Natural killer cell (primary cell): ENCODE results near the gene SNAPC1. TPM values are rescaled to one million over a fixed set of nuclear protein-coding genes. Genes with fewer than 3 reads are reported as not detected.

Experiments
- ATAC-seq, 3 donors: fragments of 150-1000 bp in 2 of 3; fragments of 200-7000 bp in 1 of 3; cut with Tn5 transposase; 1 replicate in 1 of 3; 2 replicates in 2 of 3; pipeline ENCODE4 v1.10.0; 2021; ENCODE audit warnings: mild to moderate bottlenecking in 2 of 3, moderate library complexity in 2 of 3
- DNase-seq, 2 donors: peaks; one replicate each; pipeline versions ENCODE4 v3.0.0 to v3.0.0-alpha.2; 2013 to 2021; ENCODE audit warnings: mixed read lengths in 1 of 2
- H3K27ac ChIP-seq: one replicate; pipeline ENCODE4 v1.5.1; 2013; ENCODE audit warnings: mild to moderate bottlenecking, low read length
- H3K27me3 ChIP-seq: one replicate; pipeline ENCODE4 v1.6.1; 2013; ENCODE audit warnings: low read length; ENCODE audit not compliant: control insufficient read depth, insufficient read depth
- H3K36me3 ChIP-seq: one replicate; pipeline ENCODE4 v1.6.1; 2013; ENCODE audit warnings: low read length; ENCODE audit not compliant: control insufficient read depth, insufficient read depth
- H3K4me1 ChIP-seq: one replicate; pipeline ENCODE4 v1.6.1; 2013; ENCODE audit warnings: low read length; ENCODE audit not compliant: control insufficient read depth, insufficient read depth
- H3K4me3 ChIP-seq: one replicate; pipeline ENCODE4 v1.5.1; 2013; ENCODE audit warnings: low read length
- H3K9me3 ChIP-seq: one replicate; pipeline ENCODE4 v1.6.1; 2013; ENCODE audit warnings: low read length; ENCODE audit not compliant: control insufficient read depth, insufficient read depth
- H3K27ac Mint-ChIP-seq, 2 donors: one replicate each; pipeline ENCODE4 v1.8.0; 2022; ENCODE audit warnings: mild to moderate bottlenecking in 2 of 2, mixed read lengths in 2 of 2, moderate library complexity in 1 of 2
- H3K27me3 Mint-ChIP-seq, 2 donors: one replicate each; pipeline ENCODE4 v1.8.0; 2022; ENCODE audit warnings: low read depth in 2 of 2, mixed read lengths in 2 of 2
- H3K36me3 Mint-ChIP-seq: one replicate; pipeline ENCODE4 v1.8.0; 2022; ENCODE audit warnings: mixed read lengths
- H3K4me1 Mint-ChIP-seq, 2 donors: one replicate each; pipeline ENCODE4 v1.8.0; 2022; ENCODE audit warnings: mixed read lengths in 2 of 2
- H3K4me3 Mint-ChIP-seq: one replicate; pipeline ENCODE4 v1.8.0; 2022; ENCODE audit warnings: mild to moderate bottlenecking, moderate library complexity, mixed read lengths
- H3K9me3 Mint-ChIP-seq, 2 donors: one replicate each; pipeline ENCODE4 v1.8.0; 2022; ENCODE audit warnings: mixed read lengths in 2 of 2
- CTCF ChIP-seq: fragments of 200-600 bp; IDR thresholded peaks from one replicate; pipeline ENCODE4 v1.8.0; 2022; ENCODE audit warnings: antibody characterized with exemption
- WGBS: methylation state at CpG from one replicate; pipeline ENCODE4 v1.1.7; 2013; ENCODE audit warnings: missing lambda C conversion rate; ENCODE audit not compliant: insufficient coverage; 5-methylcytosine and 5-hydroxymethylcytosine counted together
- intact Hi-C: fragments of 100-400 bp; cut with micrococcal nuclease; formaldehyde crosslinking; loops from one replicate; pipeline ENCODE4 v1.14.2; 2022
- total RNA-seq, 4 donors: library from RNA; stranded (reverse); fragments of 120-200 nt in 1 of 4; gene quantifications; one replicate each; pipeline versions ENCODE4 v1.2.3 to v1.2.4, GENCODE V29; 2013 to 2022

Gene SNAPC1
- total RNA-seq, 3 donors from 2014 or later (not counting 1 experiment from before 2014, with no cell fraction given) = 2.2 to 2.4 (median 2.2) TPM

DNA sequence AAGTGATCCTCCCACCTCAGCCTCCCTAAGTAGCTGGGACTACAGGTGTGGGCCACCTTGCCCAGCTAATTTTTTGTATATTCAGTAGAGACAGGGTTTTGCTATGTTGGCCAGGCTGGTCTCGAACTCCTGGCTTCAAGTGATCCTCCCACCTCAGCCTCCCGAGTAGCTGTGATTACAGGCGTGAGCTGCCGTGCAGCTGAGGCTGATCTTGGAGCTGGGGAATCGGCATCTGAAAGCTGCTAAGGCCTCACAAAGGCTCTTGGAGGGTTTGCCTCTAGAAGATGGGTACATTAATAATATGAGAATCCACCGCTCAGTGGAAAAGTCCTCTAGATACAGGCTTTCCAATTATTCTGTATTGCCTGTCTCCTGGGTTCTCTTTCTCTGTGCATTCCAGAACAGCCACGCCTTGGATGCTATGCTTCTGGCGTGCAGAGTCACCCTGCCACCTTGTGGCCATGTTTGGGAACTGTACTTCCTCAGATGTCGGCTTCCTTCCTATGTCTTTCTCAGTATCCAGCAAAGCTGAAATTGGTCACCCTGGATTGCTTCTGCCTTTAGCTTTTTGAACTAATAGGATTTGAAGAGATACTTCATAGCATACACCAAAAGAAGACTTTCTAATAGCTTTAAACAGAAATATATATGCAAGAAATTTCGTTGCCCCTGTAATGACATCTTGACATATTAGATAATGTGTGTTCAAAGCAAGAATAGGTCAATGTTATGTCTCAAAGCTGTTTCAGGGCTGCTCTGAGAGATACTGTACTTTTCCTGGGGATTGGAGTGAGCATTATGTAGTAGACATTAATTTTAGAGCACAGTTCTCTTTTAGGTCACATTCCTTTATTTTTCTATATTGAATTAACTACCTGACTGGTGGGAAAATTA, 75.4 kb downstream of the SNAPC1 start:
- H3K27me3 ChIP-seq = no peaks in the 10 kb centered on the region
- peaks cover 21 to 32% of the 10 kb centered on the region in 2 donors for H3K27me3 Mint-ChIP-seq
- no peak overlapping the region for H3K27ac ChIP-seq
- H3K4me1 Mint-ChIP-seq = no peaks in the 10 kb centered on the region
- H3K9me3 ChIP-seq = no peaks in the 10 kb centered on the region
- no peaks in the 10 kb centered on the region for H3K36me3 Mint-ChIP-seq
- H3K4me1 ChIP-seq = no peaks in the 10 kb centered on the region
- peak; percentile 90 for TF ChIP-seq CTCF
- DNase-seq (peak; percentile 58 to 90), ATAC-seq (peak; percentile 90 to 98 (median 98))
- no peak overlapping the region for H3K27ac Mint-ChIP-seq
- no peaks in the 10 kb centered on the region for H3K9me3 Mint-ChIP-seq
- WGBS = 48% methylated on average over 10 of the region's 10 CpGs
- intact Hi-C loops = loop anchor here (1.0 to 10.0 kb wide), 3 partner anchors 103 to 568 kb away; no protein-coding TSS in a partner anchor
- no peaks in the 10 kb centered on the region for H3K36me3 ChIP-seq
- no peak overlapping the region for H3K4me3 Mint-ChIP-seq
- no peak overlapping the region for H3K4me3 ChIP-seq

DNA sequence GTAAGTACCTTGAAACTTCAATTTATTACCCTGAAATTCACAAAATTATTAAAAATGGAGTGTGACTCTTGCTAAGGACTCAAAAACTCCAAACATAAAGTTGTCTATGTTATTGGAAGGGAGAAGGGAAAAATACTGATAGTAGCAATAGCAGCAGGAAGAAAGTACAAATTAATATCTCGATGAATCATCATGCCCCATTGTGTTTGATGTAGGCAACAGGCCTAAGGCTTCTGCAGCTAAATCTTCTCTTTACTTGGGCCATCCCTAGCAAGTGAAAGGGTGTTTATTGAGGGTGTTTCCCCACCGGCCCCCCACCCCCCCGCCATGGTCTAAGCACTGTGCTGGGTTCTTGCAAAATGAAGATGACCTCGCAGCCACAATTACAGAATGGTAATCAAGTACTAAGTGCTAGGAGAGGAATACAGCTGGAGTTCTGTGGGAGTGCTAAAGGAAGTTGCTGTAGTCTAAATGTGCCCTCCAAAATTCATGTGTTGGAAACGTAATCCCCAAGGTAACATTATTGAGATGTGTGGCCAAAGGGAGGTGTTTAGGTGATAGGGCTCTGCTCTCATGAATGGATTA, 76.5 kb downstream of the SNAPC1 start:
- intact Hi-C loops = loop anchor here (10.0 kb wide), 1 partner anchor 104 kb away; no protein-coding TSS in a partner anchor
- Mint-ChIP-seq H3K4me1 (no peaks in the 10 kb centered on the region), H3K9me3 (no peaks in the 10 kb centered on the region), H3K27me3 (peaks cover 17 to 26% of the 10 kb centered on the region in 2 donors), H3K4me3 (no peak overlapping the region), H3K27ac (no peak overlapping the region), H3K36me3 (no peaks in the 10 kb centered on the region)
- ATAC-seq (no peak), DNase-seq (no peak)
- H3K9me3 ChIP-seq = no peaks in the 10 kb centered on the region
- H3K27ac ChIP-seq = no peak overlapping the region
- H3K4me1 ChIP-seq = no peaks in the 10 kb centered on the region
- no peak for TF ChIP-seq CTCF
- no peak overlapping the region for H3K4me3 ChIP-seq
- WGBS = 91% methylated on average over 4 of the region's 5 CpGs
- H3K27me3 ChIP-seq = no peaks in the 10 kb centered on the region
- no peaks in the 10 kb centered on the region for H3K36me3 ChIP-seq

DNA sequence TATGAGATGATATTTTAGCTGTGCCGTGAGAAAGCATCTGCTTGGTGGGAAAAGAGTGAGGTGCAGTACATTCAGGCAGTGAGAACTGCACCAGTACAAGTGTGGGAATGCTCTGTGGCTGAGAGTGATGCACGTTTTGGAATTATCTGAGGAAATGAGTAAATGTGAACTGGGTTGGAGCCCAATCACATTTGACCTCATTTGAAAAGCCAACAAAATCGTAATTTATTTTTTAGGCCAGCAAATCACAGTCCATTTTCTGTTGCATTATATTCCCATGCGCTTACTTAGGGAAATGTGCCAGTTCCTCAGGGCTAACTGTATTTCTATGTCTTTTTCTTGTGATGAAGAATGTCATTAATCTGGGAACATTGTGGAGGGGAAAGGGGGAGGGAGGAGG, 77.3 kb downstream of the SNAPC1 start:
- Histone ChIP-seq H3K4me1 (no peaks in the 10 kb centered on the region), H3K27ac (no peak overlapping the region), H3K4me3 (no peak overlapping the region), H3K27me3 (no peaks in the 10 kb centered on the region), H3K9me3 (no peaks in the 10 kb centered on the region), H3K36me3 (no peaks in the 10 kb centered on the region)
- Mint-ChIP-seq H3K27me3 (peaks cover 16 to 24% of the 10 kb centered on the region in 2 donors), H3K4me1 (no peaks in the 10 kb centered on the region), H3K36me3 (no peaks in the 10 kb centered on the region), H3K9me3 (no peaks in the 10 kb centered on the region), H3K4me3 (no peak overlapping the region), H3K27ac (no peak overlapping the region)
- no peak for TF ChIP-seq CTCF
- intact Hi-C loops = loop anchor here (10.0 kb wide), 1 partner anchor 105 kb away; no protein-coding TSS in a partner anchor
- WGBS = 86% methylated on average over 4 of the region's 4 CpGs
- ATAC-seq (no peak), DNase-seq (no peak)
